Measurements from ENCODE around the gene THUMPD1.
"Not testable (repeated sequence)": the region's sequence is repeated elsewhere in the genome, so short reads cannot be mapped to it uniquely, and the experiment has no call there.

The THUMPD1 gene

GRCh38 chr16:20741554-20742285 lies at the start of gene THUMPD1:
Gene THUMPD1, minus strand, starts transcription at chr16:20741818. Its CDS starts 79 bp downstream, at chr16:20741739.
- peak; percentile 95 for DNase-seq

GRCh38 chr16:20789130-20789529 lies 47.5 kb upstream of the THUMPD1 start:
- DNase-seq, result no peak

GRCh38 chr16:20784204-20784603 lies 42.6 kb upstream of the THUMPD1 start:
- DNase-seq, result no peak

- DNase-seq, result no peak
These were observed 40.9 kb upstream of the THUMPD1 start for GRCh38 chr16:20782470-20782869.

- no peak for DNase-seq
These were observed 40.1 kb upstream of the THUMPD1 start for GRCh38 chr16:20781697-20782096.

GRCh38 chr16:20774703-20775362 lies 33.2 kb upstream of the THUMPD1 start:
- DNase-seq, result peak; percentile 2

GRCh38 chr16:20773679-20774078 lies 32.1 kb upstream of the THUMPD1 start:
- no peak for DNase-seq

- no peak for DNase-seq
These were observed 27.2 kb upstream of the THUMPD1 start for GRCh38 chr16:20768818-20769217.

- DNase-seq, result no peak
These were observed 26.5 kb upstream of the THUMPD1 start for GRCh38 chr16:20768121-20768520.

- DNase-seq, result no peak
These were observed 26.0 kb upstream of the THUMPD1 start for GRCh38 chr16:20767577-20767976.

- DNase-seq, result no peak
These were observed 24.7 kb upstream of the THUMPD1 start for GRCh38 chr16:20766294-20766693.

GRCh38 chr16:20765732-20766131 lies 24.1 kb upstream of the THUMPD1 start:
- DNase-seq, result no peak

GRCh38 chr16:20764448-20764847 lies 22.8 kb upstream of the THUMPD1 start:
- DNase-seq, result not testable (repeated sequence)

- DNase-seq, result no peak
These were observed 22.0 kb upstream of the THUMPD1 start, which contains the start of gene ACSM3 for GRCh38 chr16:20763461-20764232. Gene ACSM3, plus strand, starts transcription at chr16:20764014. Its CDS starts 6,021 bp downstream, at chr16:20770035.

GRCh38 chr16:20762404-20763123 lies 20.9 kb upstream of the THUMPD1 start:
- DNase-seq, result no peak

- DNase-seq, result no peak
These were observed 19.6 kb upstream of the THUMPD1 start for GRCh38 chr16:20761175-20761574.

GRCh38 chr16:20760346-20760745 lies 18.7 kb upstream of the THUMPD1 start:
- no peak for DNase-seq

GRCh38 chr16:20755799-20756198 lies 14.2 kb upstream of the THUMPD1 start:
- DNase-seq, result not testable (repeated sequence)

GRCh38 chr16:20755238-20755637 lies 13.6 kb upstream of the THUMPD1 start:
- DNase-seq, result no peak

GRCh38 chr16:20753727-20754126 lies 12.1 kb upstream of the THUMPD1 start:
- no peak for DNase-seq

- DNase-seq, result no peak
These were observed 8.9 kb upstream of the THUMPD1 start for GRCh38 chr16:20750558-20750957.

- no peak for DNase-seq
These were observed 7.9 kb upstream of the THUMPD1 start for GRCh38 chr16:20749474-20749873.

All from NCI-H1092 (cell line).